ENCODE results near the gene PXT1.

Gene PXT1

DNA sequence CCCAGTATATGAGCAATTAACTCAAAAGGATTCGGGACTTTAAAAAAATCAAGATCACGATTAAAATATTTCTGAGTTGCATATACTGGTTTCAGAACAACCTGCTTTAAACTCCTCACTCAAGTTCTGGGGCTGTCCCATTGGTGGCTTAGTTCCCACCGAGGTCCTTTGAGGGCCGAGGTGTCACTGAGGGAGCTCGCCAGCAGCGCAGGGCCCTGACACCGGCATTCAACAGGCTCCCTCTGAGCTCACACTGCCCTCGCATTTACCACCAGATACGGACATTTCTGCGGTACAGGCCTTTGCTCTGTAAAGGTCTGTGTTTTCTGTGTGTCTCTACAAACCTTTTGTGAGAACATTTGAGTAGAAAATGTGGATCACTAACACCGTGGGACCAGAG, 81.6 kb downstream of the PXT1 start:
- H3K4me3 ChIP-seq (ENCODE audit: low read depth, low read length), result no peak overlapping the region
- TF ChIP-seq, protein P1, sequence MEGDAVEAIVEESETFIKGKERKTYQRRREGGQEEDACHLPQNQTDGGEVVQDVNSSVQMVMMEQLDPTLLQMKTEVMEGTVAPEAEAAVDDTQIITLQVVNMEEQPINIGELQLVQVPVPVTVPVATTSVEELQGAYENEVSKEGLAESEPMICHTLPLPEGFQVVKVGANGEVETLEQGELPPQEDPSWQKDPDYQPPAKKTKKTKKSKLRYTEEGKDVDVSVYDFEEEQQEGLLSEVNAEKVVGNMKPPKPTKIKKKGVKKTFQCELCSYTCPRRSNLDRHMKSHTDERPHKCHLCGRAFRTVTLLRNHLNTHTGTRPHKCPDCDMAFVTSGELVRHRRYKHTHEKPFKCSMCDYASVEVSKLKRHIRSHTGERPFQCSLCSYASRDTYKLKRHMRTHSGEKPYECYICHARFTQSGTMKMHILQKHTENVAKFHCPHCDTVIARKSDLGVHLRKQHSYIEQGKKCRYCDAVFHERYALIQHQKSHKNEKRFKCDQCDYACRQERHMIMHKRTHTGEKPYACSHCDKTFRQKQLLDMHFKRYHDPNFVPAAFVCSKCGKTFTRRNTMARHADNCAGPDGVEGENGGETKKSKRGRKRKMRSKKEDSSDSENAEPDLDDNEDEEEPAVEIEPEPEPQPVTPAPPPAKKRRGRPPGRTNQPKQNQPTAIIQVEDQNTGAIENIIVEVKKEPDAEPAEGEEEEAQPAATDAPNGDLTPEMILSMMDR (IDR thresholded peaks at IDR 0.05; ENCODE audit: low read depth, low read length), result no peak

DNA sequence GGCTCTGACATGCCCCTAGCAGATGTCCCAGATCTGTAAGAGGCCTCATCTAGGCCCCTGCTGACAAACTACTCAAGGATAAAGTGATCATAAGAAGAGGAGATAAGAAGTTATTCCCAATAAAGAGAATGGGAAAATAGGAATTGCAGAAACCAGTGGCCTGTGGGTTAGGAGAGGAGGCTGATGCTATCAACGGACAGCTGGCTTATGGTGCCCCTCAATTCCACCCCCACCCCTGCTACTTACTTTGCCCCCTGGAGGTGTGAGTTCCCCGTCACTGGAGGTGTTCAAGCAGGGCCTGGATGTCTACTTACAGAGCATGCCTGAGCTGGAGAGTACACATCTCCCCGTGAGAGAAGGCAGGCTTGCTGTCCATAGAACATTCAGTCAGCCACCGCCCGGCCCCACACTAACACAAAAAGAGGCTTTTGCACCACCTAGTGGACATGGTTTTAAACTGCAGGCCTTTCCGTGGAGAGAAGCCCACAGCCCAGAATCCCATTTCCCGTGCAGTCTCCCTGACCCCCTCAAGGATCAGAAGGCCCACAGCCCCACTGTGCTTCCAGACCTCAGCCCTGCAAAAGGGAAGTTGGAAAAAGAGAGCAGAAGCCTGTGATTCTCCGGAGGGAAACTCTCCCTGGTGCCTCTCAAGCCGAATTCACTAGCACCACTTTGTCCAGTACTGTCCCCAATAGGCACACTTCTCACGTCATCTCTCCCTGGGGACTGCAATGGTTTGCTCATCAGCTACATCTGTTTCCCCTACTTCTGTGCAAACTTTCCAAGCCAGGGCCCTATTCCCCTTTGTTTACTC, 82.2 kb downstream of the PXT1 start:
- no peak overlapping the region for H3K4me3 ChIP-seq (ENCODE audit: low read depth, low read length)
- TF ChIP-seq, protein P1 (IDR thresholded peaks at IDR 0.05; ENCODE audit: low read depth, low read length), result peak; percentile 76

DNA sequence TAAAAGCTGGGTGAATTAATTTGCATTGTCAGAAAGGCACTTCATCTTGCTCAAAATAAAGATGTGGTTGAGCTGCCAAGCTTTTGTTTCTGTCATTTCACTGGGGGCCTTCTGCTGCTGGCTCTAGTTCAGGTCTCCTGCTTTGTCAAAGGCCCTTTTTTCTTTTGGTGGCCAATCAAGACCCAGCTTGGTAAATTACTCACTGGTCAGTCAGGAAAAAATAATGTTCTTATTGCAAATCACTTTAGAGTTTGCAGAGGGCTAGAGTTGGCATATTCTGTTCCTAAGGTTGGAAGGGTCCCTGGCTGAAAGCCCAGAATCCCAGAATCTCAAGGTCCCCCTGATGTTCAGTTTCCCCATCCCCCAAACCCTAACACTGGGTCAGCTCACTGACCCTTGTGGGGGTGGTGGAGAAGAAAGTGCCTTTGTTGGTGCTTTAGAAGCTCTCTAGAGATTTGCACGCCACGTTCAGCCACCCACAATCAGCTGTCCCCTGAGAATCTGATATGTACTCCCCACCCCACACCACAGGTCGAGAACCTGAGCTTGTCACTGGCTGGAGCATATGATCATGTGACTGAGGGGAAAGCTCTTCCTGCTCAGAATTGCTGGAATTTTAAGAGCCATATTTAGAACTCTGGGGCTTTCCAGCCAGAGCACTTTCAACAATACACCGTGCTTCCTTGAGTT, 84.3 kb downstream of the PXT1 start:
- TF ChIP-seq, protein P1 (IDR thresholded peaks at IDR 0.05; ENCODE audit: low read depth, low read length), result no peak

DNA sequence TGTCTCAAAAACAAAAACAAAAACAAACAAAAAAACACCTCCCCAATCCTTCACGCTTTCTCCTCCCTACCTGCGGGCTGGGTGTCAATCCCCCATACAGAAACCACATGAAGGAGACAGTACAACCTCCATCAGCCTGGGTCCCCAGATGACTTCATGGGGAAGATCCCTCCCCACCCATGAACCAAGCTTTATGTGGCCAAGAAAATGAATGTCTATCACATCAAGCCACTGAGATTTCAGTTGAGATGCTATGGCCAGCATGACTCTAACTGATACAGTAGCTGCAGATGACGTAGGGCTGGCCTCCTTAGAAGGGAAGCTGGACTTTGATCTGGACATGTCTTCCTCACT, 84.8 kb downstream of the PXT1 start:
- H3K4me3 ChIP-seq (ENCODE audit: low read depth, low read length), result no peak overlapping the region
- TF ChIP-seq, protein P1 (IDR thresholded peaks at IDR 0.05; ENCODE audit: low read depth, low read length), result no peak

More for the DNA sequence above, 84.3 kb downstream of the PXT1 start:
- no peak overlapping the region for H3K4me3 ChIP-seq (ENCODE audit: low read depth, low read length)

DNA sequence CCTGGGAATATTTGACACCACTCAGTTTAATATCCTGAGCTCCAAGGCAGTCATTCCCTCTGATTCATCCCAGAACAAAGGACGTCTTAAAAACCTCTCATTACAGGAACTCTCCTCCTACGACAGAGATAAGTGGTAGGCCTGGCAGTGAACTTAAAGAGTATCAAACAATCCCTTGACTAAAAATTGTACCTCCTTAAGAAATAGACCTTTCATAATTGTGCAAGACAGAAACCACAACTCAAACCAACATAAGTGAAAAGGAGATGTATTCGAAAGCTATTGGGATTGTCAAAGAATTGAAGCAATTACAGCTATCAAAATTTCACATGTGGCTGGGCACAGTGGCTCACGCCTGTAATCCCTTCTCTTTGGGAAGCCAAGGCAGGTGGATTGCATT, 86.8 kb downstream of the PXT1 start:
- no peak overlapping the region for H3K4me3 ChIP-seq (ENCODE audit: low read depth, low read length)
- TF ChIP-seq, protein P1 (IDR thresholded peaks at IDR 0.05; ENCODE audit: low read depth, low read length), result no peak

DNA sequence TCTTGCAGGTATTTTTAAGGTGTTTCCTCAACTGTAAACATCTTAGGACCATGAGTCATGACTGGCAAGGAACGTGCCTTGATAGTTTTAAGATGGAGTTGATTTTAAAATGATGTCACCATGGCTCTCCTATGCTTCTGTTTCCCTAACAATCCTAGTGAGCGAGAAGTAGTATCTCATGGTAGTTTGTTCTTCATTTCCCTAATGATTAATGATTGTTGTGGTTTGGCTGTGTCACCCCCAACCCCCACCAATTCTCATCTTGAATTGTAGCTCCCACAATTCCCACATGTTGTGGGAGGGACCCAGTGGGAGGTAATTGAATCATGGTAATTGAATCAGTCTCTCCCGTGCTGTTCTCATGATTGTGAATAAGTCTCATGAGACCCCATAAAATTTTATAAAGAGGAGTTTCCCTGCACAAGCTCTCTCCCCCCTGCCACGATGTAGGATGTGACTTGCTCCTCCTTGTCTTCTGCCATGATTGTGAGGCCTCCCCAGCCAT, 89.2 kb downstream of the PXT1 start:
- no peak overlapping the region for H3K4me3 ChIP-seq (ENCODE audit: low read depth, low read length)
- TF ChIP-seq, protein P1 (IDR thresholded peaks at IDR 0.05; ENCODE audit: low read depth, low read length), result no peak
